WTC11 (cell line): ENCODE results near the gene THSD4. TPM values are rescaled to one million over a fixed set of nuclear protein-coding genes. Genes with fewer than 3 reads are reported as not detected.

Experiments
- ATAC-seq: fragments of 200-7000 bp; cut with Tn5 transposase; 2 replicates; pipeline ENCODE4 v1.10.0; 2021; ENCODE audit warnings: mild to moderate bottlenecking, moderate library complexity
- CTCF ChIA-PET: fragments of 300-600 bp; sonication (Branson Sonifier 250); formaldehyde crosslinking; loops from one replicate; lab custom pipeline; 2021; ENCODE audit warnings: antibody characterized with exemption; lab: Charles Lee
- POLR2A ChIA-PET: fragments of 350-600 bp; sonication (Branson Sonifier 250); formaldehyde crosslinking; loops from one replicate; lab custom pipeline; 2021; ENCODE audit warnings: antibody characterized with exemption; lab: Charles Lee
- DNase-seq: peaks from one replicate; pipeline ENCODE4 v3.0.0; 2021; ENCODE audit warnings: low spot score
- H3K27ac Mint-ChIP-seq: 2 replicates; pipeline ENCODE4 v1.8.0; 2021; ENCODE audit warnings: mixed read lengths
- H3K27me3 Mint-ChIP-seq: 2 replicates; pipeline ENCODE4 v1.8.0; 2021; ENCODE audit warnings: low read depth, mild to moderate bottlenecking, moderate library complexity, mixed read lengths
- H3K36me3 Mint-ChIP-seq: 2 replicates; pipeline ENCODE4 v1.8.0; 2021; ENCODE audit warnings: mixed read lengths
- H3K4me1 Mint-ChIP-seq: 2 replicates; pipeline ENCODE4 v1.8.0; 2022; ENCODE audit warnings: mixed read lengths
- H3K4me3 Mint-ChIP-seq: 2 replicates; pipeline ENCODE4 v1.8.0; 2021; ENCODE audit warnings: mild to moderate bottlenecking, moderate library complexity, mixed read lengths
- H3K9me3 Mint-ChIP-seq: 2 replicates; pipeline ENCODE4 v1.8.0; 2021; ENCODE audit warnings: mixed read lengths
- CREM ChIP-seq: sonication (generic); formaldehyde crosslinking; IDR thresholded peaks from 2 replicates; pipeline ENCODE4 v1.8.1; 2022; ENCODE audit warnings: mild to moderate bottlenecking, missing genetic modification reagents, moderate library complexity
- ESRRA ChIP-seq: sonication (generic); formaldehyde crosslinking; IDR thresholded peaks from 2 replicates; pipeline ENCODE4 v1.8.1; 2022; ENCODE audit warnings: mild to moderate bottlenecking, missing genetic modification reagents, borderline replicate concordance
- FOXK1 ChIP-seq: sonication (generic); formaldehyde crosslinking; IDR thresholded peaks from 2 replicates; pipeline ENCODE4 v1.8.0; 2022; ENCODE audit warnings: mild to moderate bottlenecking, moderate library complexity, missing genetic modification reagents
- HMGXB4 ChIP-seq: sonication (generic); formaldehyde crosslinking; IDR thresholded peaks from 2 replicates; pipeline ENCODE4 v1.8.1; 2023; ENCODE audit warnings: mild to moderate bottlenecking, moderate library complexity, missing genetic modification reagents
- IRF2 ChIP-seq: sonication (generic); formaldehyde crosslinking; IDR thresholded peaks from 2 replicates; pipeline ENCODE4 v1.8.0; 2022; ENCODE audit warnings: low read depth, missing genetic modification reagents, borderline replicate concordance
- KAT7 ChIP-seq: sonication (generic); formaldehyde crosslinking; IDR thresholded peaks from 2 replicates; pipeline ENCODE4 v1.8.1; 2023; ENCODE audit warnings: missing genetic modification reagents, mild to moderate bottlenecking, borderline replicate concordance
- MAX ChIP-seq: sonication (generic); formaldehyde crosslinking; IDR thresholded peaks from 2 replicates; pipeline ENCODE4 v1.8.0; 2022; ENCODE audit warnings: mild to moderate bottlenecking, missing genetic modification reagents
- NFATC4 ChIP-seq: fragments of 250-450 bp; sonication (Bioruptor Pico); IDR thresholded peaks from 2 replicates; pipeline ENCODE4 v1.9.0; 2021; ENCODE audit warnings: mild to moderate bottlenecking
- NFYB ChIP-seq: sonication (generic); formaldehyde crosslinking; conservative IDR thresholded peaks from 2 replicates; pipeline ENCODE4 v1.8.0; 2022; ENCODE audit warnings: low read depth, missing genetic modification reagents
- PRDM15 ChIP-seq: sonication (generic); formaldehyde crosslinking; IDR thresholded peaks from 2 replicates; pipeline ENCODE4 v1.8.0; 2022; ENCODE audit warnings: missing genetic modification reagents
- RELA ChIP-seq: sonication (generic); formaldehyde crosslinking; IDR thresholded peaks from 2 replicates; pipeline ENCODE4 v1.8.1; 2022; ENCODE audit warnings: missing genetic modification reagents, mild to moderate bottlenecking, borderline replicate concordance
- ZBTB21 ChIP-seq: sonication (generic); formaldehyde crosslinking; IDR thresholded peaks from 2 replicates; pipeline ENCODE4 v1.8.1; 2023; ENCODE audit warnings: mild to moderate bottlenecking, missing genetic modification reagents, borderline replicate concordance
- ZBTB43 ChIP-seq: sonication (generic); formaldehyde crosslinking; IDR thresholded peaks from 2 replicates; pipeline ENCODE4 v1.8.1; 2023; ENCODE audit warnings: mild to moderate bottlenecking, missing genetic modification reagents
- ZNF138 ChIP-seq: sonication (generic); formaldehyde crosslinking; conservative IDR thresholded peaks from 2 replicates; pipeline ENCODE4 v1.8.1; 2022; ENCODE audit warnings: mild to moderate bottlenecking, moderate library complexity, missing genetic modification reagents
- ZNF396 ChIP-seq: fragments of 250-450 bp; sonication (Bioruptor Pico); IDR thresholded peaks from 2 replicates; pipeline ENCODE4 v1.8.0; 2021; ENCODE audit warnings: mild to moderate bottlenecking, moderate library complexity, borderline replicate concordance
- ZNF532 ChIP-seq: fragments of 250-450 bp; sonication (Bioruptor Pico); IDR thresholded peaks from 2 replicates; pipeline ENCODE4 v1.9.0; 2021; ENCODE audit warnings: mild to moderate bottlenecking, borderline replicate concordance
- total RNA-seq: library from RNA; stranded (reverse); gene quantifications from 3 replicates; pipeline ENCODE4 v1.2.3, GENCODE V29; 2021

THSD4 gene
- total RNA-seq, 1 experiment from 2014 or later = 7.8 TPM

- Mint-ChIP-seq H3K27me3 (peaks cover 16% of the 10 kb centered on the region), H3K27ac (no peak overlapping the region), H3K9me3 (no peaks in the 10 kb centered on the region), H3K4me1 (peaks cover 50% of the 10 kb centered on the region), H3K4me3 (no peak overlapping the region), H3K36me3 (no peaks in the 10 kb centered on the region)
- POLR2A ChIA-PET = no interaction called here
- CTCF ChIA-PET = no interaction called here
- TF ChIP-seq CREM (CRISPR knock-in tag) (no peak), IRF2 (CRISPR knock-in tag) (no peak), ZNF138 (no peak), ZNF396 (no peak), ZBTB43 (CRISPR knock-in tag) (no peak), ZNF532 (CRISPR knock-in tag) (no peak), RELA (CRISPR knock-in tag) (no peak), ZBTB21 (CRISPR knock-in tag) (no peak), HMGXB4 (CRISPR knock-in tag) (no peak)
- DNase-seq = no peak
- no peak for ATAC-seq
Observed at GRCh38 chr15:71201477-71201876, 86.2 kb downstream of the THSD4 start.

- peak; percentile 23 for ATAC-seq
- Mint-ChIP-seq H3K27ac (peak overlapping the region; percentile 90), H3K4me3 (no peak overlapping the region), H3K9me3 (no peaks in the 10 kb centered on the region), H3K27me3 (peaks cover 16% of the 10 kb centered on the region), H3K4me1 (peaks cover 55% of the 10 kb centered on the region), H3K36me3 (no peaks in the 10 kb centered on the region)
- ChIA-PET CTCF (interaction anchor here (1.2 kb wide), 1 partner anchor 238 kb away, joined by 5 read pairs; no protein-coding TSS in a partner anchor), POLR2A (interaction anchor here (0.6 kb wide), 1 partner anchor 45 kb away, joined by 4 read pairs; no protein-coding TSS in a partner anchor)
- peak; percentile 33 for DNase-seq
- TF ChIP-seq PRDM15 (CRISPR knock-in tag) = no peak
- no peak for TF ChIP-seq ESRRA
- peak; percentile 44; the same call in 1 of the 2 replicates for TF ChIP-seq MAX (CRISPR knock-in tag)
- 0 out of 2 replicates have a peak, but pooled peaks have one; percentile 20 for TF ChIP-seq ZBTB43 (CRISPR knock-in tag)
- TF ChIP-seq KAT7 (CRISPR knock-in tag) = no peak
- TF ChIP-seq NFYB (CRISPR knock-in tag) = no peak
- TF ChIP-seq FOXK1 (CRISPR knock-in tag) = 0 out of 2 replicates have a peak, but pooled peaks have one; percentile 17
- TF ChIP-seq NFATC4 (CRISPR knock-in tag) = no peak
- TF ChIP-seq, all 79 proteins: peak for 3
Observed at GRCh38 chr15:71202712-71203111, 87.4 kb downstream of the THSD4 start.
